Activated gamma-delta T cell treated with anti-CD3 and anti-CD28 coated beads, Interleukin-2, amount 50 U/mL, for 16 hours (primary cell): Measurements from ENCODE around the gene SECISBP2.
"Not testable (repeated sequence)": the region's sequence is repeated elsewhere in the genome, so short reads cannot be mapped to it uniquely, and the experiment has no call there.

Experiments used
- DNase-seq: peaks from one replicate; pipeline ENCODE4 v3.0.0-alpha.2; 2020; ENCODE audit warnings: low read depth

SECISBP2 gene

GRCh38 chr9:89366711-89367110 is 48.4 kb downstream of the SECISBP2 start:
- DNase-seq = no peak

DNA sequence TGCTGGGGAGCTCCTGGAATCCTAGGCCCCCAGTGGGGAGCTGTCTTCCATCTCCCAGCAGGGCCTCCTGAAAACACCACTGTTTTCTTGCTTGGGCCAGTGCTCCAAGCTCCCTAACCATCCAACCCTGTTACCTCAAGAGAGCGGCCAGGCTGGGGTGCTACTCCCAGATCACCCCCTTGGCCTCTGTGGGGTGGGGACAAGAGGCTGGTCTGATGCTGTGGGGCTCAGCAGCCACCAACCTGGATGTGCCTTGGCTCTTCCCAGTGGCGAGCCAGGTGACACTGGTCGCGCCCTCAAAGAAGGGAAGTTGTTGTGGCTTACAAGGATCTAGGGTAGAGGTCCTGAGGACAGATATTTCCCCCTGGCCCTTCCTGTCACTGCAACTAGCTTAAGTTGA is 49.0 kb downstream of the SECISBP2 start:
- DNase-seq = no peak

- DNase-seq = no peak
Observed at GRCh38 chr9:89367726-89368437, 49.6 kb downstream of the SECISBP2 start.

- no peak for DNase-seq
Observed at GRCh38 chr9:89368550-89368949, 50.2 kb downstream of the SECISBP2 start.

DNA sequence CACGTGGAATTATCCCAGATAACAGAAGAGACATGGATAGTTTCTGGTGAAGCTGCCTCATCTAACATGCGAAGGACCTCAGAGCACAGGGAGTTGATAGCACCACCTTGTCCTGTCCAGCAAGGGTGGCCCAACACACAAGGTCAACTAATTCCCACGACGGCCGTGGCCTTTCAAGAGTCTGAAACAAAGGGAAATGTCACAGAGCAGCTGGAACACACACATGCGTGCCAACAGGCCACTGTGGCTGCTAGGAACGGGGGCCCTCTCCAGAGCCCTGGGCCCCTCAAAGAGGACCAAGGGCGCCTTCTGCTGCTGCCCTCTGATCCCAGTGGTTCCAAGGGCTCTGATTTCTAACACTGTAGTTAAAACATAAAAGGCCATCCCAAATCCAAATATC is 50.7 kb downstream of the SECISBP2 start:
- no peak for DNase-seq

DNA sequence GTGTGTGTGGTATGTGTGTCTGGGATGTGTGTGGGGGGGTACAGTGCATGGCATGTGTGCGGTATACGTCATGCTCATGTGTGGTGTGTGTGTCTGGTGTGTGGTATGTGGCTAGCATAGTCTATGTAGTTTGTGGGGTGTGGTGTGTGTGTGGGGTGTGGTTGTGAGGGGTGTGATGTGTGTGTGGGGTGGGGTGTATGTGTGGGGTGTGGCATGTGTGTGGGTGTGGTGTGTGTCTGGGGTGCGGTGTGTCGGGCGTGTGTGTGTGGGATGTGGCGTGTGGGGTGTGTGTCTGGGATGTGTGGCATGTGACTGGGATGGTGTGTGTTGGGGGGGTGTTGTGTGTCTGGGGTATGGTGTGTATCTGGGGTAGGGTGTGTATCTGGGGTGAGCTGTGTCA is 52.3 kb downstream of the SECISBP2 start:
- DNase-seq = no peak

DNA sequence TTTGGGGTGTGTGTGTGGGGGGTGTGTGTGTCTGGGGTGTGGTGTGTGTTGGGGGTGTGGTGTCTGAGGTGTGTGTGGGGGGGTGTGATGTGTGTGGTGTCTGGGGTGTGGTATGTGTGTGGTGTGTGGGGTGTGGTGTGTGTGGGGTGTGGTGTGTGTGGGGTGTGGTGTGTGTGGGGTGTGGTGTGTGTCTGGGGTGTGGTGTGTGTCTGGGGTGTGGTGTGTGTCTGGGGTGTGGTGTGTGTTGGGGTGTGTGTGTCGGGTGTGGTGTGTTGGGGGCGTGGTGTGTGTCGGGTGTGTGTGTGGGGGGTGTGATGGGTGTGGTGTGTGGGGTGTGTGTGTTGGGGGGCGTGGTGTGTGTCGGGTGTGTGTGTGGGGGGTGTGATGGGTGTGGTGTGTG is 53.5 kb downstream of the SECISBP2 start:
- not testable (repeated sequence) for DNase-seq

DNA sequence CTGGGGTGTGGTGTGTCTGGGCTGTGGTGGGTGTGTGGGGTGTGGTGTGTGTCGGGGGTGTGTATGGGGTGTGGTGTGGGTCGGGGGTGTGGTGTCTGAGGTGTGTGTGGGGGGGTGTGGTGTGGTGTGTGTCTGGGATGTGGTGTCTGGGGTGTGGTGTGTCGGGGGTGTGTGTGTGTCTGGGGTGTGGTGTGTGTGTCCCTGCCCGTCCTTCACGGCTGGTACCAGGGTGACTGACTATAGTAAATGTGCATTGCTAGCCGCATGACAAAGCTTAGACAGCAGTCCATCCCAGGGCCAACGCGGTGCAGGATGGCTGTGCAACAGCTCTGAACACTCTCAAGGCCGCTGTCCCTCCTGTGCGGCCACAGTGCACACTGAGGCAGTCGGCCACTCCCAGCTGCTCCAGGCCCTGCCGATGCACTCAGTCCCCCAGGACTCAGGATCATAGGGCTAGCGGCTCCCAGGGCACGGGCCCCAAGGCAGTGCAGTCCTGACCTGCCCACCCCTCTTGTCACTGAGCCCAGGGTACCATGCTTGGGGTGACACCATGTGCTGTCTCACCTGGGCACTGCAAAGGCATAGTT is 54.0 kb downstream of the SECISBP2 start:
- DNase-seq = peak; percentile 20

DNA sequence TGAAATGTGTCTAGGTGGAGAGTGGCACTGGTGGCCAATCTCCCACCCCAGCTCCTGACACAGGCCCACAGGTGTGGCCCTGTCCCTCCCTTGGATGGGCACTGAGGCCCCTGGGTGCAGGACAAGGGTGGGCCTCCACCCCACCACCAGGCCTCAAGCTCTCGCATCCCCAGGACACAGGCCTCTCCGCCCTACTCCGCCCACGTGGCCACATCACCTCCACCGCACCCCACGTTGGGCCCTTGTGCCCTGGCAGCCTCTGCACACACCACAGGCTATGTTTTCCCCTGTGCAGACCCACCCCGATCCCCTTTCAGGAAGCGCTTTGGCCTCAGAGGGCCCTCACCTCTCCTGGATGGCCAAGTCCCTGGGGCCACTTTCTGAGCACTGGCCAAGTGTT is 54.7 kb downstream of the SECISBP2 start:
- DNase-seq = no peak

DNA sequence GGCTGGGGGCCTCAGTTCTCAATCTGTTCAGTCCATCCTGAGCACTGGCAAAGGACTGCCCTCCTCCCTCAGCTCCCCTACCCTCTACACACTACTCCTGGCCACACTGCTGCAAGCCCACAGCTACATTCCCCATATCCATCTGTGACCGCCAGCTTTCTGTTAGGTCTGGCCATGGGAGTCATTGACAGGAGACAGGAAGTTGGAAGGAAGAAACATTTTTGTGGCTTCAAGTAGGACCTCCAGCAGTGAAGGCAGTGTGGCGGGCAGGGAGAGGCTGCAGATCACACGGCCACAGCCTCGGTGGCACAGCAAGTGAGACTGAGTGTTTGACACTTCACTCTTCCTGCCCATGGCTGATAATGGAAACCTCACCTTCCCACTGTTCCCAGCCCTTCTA is 55.9 kb downstream of the SECISBP2 start:
- DNase-seq = no peak

DNA sequence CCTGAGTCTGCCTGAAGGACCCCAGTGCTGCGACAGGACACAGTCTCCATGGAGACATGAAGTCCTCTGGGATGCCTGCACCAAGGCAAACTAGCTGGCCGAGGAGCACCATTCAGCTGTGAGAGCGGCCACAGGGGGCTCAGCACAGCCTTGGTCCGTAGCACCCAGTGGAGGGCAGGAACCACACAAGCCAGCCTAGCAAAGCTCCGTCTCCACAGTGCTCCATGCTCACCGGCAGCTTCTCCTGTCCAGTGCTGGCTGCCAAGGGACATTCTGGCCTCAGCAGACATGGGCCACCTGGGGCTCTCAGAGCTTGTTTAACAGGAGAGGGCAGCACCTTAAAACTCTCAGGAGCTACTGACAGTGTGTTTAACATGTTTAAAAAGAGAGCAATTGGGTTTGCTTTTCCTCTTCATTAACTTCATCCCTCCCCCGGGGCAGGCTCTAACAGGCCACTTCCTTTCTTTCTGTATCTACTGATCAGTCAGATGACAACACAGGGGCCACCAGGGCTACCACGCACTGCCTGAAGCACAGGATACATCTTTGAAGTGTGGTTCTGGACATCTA is 57.0 kb downstream of the SECISBP2 start:
- no peak for DNase-seq

GRCh38 chr9:89376286-89376685 is 58.0 kb downstream of the SECISBP2 start:
- DNase-seq = no peak

GRCh38 chr9:89376741-89377351 is 58.5 kb downstream of the SECISBP2 start:
- DNase-seq = no peak

GRCh38 chr9:89377411-89377810 is 59.1 kb downstream of the SECISBP2 start:
- DNase-seq = no peak

- no peak for DNase-seq
Observed at GRCh38 chr9:89378541-89378940, 60.2 kb downstream of the SECISBP2 start.

DNA sequence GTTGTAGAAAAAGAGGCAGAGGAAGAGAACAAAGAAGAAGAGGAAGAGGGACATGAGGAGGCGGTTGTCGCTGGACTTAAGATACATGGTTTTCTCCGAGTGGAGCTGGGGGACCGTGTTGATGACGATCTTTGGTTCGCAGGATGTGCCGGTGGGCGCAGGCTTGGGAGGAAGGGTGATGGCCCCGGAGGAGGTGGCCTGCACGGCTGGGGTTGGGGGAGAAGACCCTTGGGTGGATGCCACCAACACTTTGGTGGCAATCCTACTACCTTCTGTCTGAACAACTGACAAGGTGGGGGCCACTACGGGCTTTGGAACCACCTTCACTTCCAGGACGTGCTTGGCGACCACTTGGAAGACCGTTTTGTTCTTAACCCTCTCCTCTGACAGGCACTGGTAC is 60.7 kb downstream of the SECISBP2 start:
- no peak for DNase-seq

DNA sequence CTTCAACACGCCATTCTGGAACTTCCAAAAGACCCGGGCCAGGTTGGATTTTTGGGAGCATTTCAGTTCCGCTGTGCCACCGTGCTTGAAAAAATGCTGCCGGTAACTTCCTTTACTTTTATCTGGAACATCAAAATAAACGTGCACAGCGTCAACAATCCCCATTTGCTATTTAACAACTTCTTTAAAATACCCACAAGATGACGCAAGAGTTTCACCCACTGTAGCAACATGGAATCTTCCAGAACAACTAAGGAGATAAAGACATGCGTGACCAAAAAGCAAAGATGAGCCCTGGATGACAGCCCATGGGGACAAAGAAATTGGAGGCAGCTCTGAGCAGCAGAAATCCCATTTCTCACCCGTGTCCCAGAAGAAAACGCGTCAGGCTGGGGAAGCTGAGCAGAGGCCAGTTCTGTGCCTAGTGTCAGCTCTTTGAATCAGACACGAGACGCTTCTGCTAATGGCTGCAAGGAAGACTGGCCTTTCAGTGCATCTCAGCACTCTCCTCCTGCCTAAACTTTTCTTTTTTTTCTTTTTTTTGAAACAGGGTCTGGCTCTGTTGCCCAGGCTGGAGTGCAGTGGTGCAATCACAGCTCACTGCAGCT is 61.3 kb downstream of the SECISBP2 start:
- DNase-seq = no peak

DNA sequence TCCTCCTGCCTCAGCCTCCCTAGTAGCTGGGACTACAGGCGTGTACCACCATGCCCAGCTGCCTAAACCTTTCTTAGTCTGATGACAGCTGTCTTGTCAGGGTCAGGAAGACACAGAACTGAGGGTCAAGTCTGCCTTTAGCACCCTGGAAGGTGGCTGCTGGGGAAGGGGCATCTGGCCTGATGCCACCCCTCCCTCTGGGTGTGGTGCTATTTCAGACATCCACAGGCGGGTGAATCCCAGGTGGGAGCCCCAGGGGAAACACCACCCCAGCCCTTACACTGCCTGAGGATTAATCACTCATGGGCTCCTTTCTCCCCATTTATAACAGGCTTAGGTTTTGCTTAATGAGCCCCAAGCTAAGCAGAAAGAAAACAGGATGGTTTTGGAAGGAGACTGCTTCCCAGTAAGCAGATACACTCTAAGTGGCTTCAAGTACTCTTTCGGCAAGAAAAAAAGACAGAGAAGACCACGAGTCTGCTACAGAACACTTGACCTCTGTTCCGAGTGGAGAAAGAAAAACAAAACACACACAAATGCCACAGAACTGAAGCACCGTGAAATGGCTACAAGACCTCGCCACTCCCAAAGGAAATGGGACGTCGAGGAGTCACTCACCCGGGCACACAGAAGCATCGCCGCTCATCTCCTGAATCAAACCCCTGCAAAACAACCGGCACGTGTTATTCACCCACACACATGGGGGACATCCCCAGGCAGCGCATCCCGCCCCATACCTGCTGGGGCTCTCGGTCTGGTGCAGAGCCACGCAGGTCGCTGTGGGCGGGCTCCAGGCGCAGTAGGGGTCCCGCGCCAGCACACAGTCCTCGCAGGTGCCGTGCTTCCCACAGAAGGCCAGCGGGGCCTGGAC is 62.4 kb downstream of the SECISBP2 start:
- DNase-seq = no peak

- no peak for DNase-seq
Observed at GRCh38 chr9:89381308-89381609, 63.0 kb downstream of the SECISBP2 start.

DNA sequence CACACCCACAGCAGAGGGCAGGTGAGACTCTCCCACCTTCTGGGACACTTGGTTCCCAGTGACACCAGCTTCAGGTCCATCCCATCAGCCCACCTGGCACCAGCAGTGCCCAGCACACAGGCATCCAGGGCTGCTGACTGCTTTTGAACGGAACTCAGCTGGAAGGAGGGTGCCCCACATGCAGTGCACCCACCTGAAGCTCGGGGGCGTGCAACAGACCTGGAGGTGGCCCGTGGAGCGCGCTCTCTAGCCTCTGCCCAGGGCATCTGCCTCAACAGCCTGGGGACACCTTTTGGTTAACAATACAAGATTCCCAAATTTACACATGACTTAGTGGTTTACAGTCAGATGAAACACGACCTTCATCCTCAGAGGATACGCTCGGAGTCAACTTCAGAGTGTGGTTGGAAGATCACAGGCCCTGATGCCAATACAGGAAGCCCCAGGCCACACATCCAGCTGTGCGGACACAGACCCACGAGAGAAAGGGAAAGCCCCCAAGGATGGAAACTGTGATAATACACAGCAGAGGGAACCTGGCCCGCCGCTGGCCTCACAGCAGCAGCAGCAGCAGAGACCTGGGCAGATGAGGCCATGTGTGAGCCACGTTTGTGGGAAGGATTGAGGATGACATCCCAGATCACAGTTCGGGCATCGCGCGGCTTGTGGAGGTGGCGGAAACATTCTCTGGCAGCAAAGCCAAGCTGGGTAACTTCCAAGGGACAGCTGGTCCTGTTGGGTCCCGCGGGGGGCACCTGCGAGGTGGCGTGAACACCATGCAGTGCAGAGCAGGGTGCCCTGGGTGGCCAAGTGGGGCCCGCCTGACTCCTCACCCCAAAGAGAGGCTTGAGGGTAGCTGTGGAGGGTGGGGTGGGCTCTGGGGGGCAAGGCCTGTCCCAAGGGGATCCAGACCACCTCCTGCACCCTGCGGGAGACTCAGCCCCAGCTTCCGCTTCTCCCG is 64.0 kb downstream of the SECISBP2 start:
- no peak for DNase-seq
